Mucosa of gallbladder (tissue), 1 donor: ENCODE data around the gene VMAC. TPM values are rescaled to one million over a fixed set of nuclear protein-coding genes. Genes with fewer than 3 reads are reported as not detected.
"Not testable (repeated sequence)": the region's sequence is repeated elsewhere in the genome, so short reads cannot be mapped to it uniquely, and the experiment has no call there.

Experiments
- DNase-seq: peaks from one replicate; pipeline ENCODE4 v3.0.0-alpha.2; 2020; ENCODE audit warnings: low spot score
- total RNA-seq: library from RNA; stranded (reverse); gene quantifications from one replicate; pipeline ENCODE4 v1.2.1, GENCODE V29; 2021
- donor health status: DM: no; HTN: no; CAD: no.

VMAC gene, protein sequence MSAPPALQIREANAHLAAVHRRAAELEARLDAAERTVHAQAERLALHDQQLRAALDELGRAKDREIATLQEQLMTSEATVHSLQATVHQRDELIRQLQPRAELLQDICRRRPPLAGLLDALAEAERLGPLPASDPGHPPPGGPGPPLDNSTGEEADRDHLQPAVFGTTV
- 12.7 TPM for total RNA-seq

GRCh38 chr19:5904352-5905113, at the start of gene VMAC:
Gene VMAC (plus strand): TSS chr19:5904872. CDS start chr19:5904891, 19 bp downstream.
- peak; percentile 100 for DNase-seq

GRCh38 chr19:5855151-5855550, 49.5 kb upstream of the VMAC start:
- not testable (repeated sequence) for DNase-seq

DNA sequence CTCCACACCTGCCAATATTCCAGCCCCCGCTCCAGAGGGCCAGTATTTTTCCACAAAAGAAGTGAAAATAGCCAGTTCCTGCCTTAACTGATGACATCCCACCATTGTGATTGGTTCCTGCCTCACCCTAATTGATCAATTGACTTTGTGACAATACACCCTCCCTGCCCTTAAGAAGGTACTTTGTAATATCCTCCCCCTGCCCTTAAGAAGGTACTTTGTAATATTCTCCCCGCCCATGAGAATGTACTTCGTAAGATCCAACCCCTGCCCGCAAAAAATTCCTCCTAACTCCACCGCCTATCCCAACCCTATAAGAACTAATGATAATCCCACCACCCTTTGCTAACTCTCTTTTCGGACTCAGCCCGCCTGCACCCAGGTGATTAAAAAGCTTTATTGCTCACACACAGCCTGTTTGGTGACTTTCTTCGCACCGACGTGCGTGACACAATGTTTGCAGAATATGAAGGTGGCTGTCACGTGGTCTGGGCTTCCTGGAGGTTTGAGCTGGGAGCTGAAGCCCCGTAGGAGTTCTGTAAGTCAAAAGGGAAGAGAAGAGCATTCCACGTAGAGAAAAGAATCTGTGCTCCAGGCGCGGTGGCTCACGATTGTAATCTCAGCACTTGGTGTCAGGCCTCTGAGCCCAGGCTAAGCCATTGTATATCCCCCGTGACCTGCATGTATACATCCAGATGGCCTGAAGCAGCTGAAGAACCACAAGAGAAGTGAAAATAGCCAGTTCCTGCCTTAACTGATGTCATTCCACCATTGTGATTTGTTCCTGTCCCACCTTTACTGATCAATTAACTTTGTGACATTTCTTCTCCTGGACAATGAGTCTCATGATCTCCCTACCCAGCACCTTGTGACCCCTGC, 47.2 kb upstream of the VMAC start:
- no peak for DNase-seq

GRCh38 chr19:5863030-5863665, 41.5 kb upstream of the VMAC start:
- DNase-seq: no peak

DNA sequence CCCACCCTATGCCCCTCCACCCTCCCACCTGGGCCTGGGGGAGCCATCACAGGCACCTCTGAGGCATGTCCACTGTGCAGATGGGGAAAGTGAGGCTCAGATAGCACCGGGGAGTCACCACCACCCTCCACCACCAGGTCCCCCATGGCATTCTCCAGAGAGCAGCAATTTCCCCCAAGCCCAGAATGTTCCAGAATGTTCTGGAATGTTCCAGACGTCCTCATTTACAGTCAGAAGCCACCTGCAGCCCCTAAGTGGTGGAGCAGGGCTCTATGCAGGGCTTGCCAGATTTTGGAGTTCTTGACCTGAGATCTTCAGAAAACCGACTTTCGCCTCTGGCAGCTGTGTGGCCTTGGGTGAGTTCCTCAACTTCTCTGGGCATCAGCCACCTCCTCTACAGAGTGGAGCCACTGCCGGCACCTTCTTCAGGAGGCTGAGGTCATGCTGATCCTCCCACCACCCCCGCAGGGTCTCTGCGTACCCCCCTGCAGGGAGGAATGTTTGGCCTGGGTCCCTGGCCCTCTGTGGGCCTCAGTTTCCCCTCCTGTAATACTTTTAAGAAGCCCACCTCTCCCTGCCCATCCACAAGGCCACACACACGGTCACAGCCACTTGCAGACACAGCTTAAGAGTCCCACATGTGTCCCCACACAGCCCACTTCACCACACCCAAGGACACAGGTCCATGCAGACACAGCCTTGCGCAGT, 40.5 kb upstream of the VMAC start:
- DNase-seq: no peak

- DNase-seq: no peak
These were observed 39.8 kb upstream of the VMAC start for GRCh38 chr19:5864725-5865486.

- DNase-seq: no peak
These were observed 38.9 kb upstream of the VMAC start for GRCh38 chr19:5865772-5866171.

- DNase-seq: no peak
These were observed 37.2 kb upstream of the VMAC start for GRCh38 chr19:5867201-5868136.

DNA sequence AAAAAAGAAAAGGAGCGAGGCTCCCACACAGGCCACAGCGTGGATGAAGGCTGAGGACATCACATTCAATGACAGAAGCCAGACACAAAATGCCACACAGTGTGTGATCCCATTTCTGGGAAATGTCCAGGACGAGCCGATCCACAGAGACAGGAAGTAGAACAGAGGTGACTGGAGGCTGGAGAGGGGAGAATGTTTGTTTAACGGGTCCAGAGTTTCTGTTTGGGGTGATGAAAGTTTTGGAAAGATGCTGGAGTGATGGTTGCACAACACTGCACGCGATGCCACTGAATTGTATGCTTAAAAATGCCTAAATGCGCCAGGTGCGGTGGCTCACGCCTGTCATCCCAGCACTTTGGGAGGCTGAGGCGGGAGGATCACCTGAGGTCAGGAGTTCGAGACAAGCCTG, 33.7 kb upstream of the VMAC start:
- DNase-seq: no peak

DNA sequence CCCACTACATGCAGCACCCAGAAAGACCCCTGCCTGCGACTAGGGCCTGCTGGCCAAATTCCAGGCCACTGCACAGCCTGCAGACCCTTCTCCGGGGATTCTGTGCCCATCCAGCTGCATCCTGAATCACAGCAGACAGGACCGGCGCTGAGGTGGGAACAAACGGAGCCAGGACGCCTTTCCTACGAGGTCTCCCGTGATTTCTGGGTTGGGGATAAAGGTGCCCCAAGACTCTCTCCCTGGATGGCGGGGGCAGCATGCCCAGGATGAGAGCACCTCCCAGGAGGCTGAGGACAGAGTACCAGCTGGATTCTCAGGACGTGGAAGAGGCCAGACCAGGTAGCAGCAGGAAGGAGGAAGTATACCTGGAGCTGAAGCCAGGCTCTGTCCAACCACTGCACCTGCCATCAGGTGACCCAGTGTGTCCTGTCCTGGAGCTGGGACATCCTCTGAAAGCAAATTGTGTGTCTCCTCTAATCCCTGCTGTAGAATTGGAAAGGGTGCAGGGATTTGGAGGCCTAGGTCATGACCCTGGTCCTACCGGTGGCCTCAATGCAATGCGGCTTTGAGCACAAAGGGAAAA, 31.0 kb upstream of the VMAC start:
- DNase-seq: no peak

DNA sequence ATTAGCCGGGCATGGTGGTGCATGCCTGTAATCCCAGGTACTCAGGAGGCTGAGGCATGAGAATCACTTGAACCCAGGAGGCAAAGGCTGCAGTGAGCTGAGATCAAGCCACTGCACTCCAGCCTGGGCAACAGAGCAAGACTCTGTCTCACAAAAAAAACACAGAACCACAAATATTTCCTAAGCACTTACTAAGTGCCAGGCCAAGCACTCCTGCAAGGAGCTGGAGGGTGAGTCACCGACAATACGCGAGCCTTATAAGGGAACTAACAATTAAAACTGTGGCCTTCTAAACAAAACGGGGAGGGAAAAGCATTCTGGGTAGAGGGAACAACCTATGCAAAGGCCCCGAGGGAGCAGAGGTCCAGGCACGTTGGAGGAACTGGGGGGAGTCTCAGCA, 30.2 kb upstream of the VMAC start:
- not testable (repeated sequence) for DNase-seq

GRCh38 chr19:5877427-5877826, 27.2 kb upstream of the VMAC start:
- DNase-seq: no peak

GRCh38 chr19:5877882-5878281, 26.8 kb upstream of the VMAC start:
- no peak for DNase-seq

- no peak for DNase-seq
These were observed 24.5 kb upstream of the VMAC start for GRCh38 chr19:5880196-5880595.

- peak; percentile 73 for DNase-seq
These were observed 24.0 kb upstream of the VMAC start for GRCh38 chr19:5880604-5881078.

DNA sequence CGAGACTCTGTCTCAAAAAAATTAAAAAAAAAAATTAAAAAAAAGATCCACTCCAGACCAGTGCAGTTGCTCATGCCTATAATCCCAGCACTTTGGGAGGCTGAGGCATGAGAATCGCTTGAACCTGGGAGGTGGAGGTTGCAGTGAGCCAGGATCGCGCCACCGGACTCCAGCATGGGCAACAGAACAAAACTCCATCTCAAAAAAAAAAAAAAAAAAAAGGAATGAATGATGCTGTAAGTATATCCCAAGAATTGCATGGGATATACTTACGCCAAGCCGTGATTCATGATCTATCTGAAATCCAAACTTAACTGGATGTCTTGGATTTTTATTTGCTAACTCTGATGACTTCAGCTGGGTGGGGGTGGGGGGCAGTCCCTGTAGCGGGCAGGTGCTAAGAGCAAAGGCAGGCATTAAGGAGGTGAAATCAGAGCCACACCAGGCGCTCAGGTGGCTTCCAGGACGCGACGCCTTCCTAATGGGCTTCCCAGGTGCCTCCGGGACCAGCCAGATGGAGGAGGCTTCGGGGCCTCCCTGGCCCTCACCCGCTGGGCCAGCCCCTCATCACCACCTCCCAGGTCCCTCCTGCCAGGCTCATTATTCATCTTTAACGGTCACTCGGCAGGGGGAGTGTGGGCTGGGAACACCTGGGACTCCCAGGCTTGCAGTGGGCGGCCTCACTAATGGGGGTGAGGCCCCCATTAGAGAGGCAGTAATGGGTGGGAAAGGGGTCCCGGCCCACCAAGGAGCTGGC, 23.0 kb upstream of the VMAC start:
- no peak for DNase-seq

DNA sequence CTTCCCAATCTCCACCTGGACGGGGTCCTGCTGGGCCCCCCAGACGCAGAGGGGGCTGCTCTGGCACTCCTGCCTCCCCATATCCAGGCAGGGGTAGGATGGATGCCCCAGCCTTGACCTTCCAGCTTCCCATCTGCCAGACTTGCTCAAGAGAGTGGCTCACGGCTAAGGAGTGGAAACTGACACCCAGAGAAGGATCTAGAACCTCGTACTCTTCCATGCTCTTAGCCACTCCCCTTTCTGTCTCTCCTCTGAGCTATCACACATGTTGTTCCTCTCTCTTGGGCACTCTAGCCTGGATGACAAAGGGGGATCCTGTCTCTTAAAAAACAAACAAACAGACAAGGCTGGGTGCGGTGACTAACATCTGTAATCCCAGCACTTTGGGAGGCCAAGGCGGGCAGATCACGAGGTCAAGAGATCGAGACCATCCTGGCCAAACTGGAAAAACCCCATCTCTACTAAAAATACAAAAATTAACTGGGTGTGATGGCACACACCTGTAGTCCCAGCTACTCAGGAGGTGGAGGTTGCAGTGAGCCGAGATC, 22.2 kb upstream of the VMAC start:
- no peak for DNase-seq
